H1 (cell line): ENCODE data around the gene SMIM28.

Source experiments
- BACH1 ChIP-seq: IDR thresholded peaks from 2 replicates; pipeline ENCODE4 v1.6.1; 2012; ENCODE audit warnings: low read length, improper control_type of control experiment
- EZH2 ChIP-seq: fragments of 200-600 bp; sonication (generic); IDR thresholded peaks from 2 replicates; pipeline ENCODE4 v1.7.1; 2012; ENCODE audit warnings: low read depth, mild to moderate bottlenecking, moderate library complexity, low read length, inconsistent platforms; ENCODE audit not compliant: severe bottlenecking
- POLR2A ChIP-seq, 2 experiments: IDR thresholded peaks; 1 replicate in 1 of 2; 2 replicates in 1 of 2; pipeline ENCODE4 v1.6.1; 2011; ENCODE audit warnings: low read depth in 2 of 2, low read length in 2 of 2, mild to moderate bottlenecking in 2 of 2; ENCODE audit errors: control extremely low read depth in 1 of 2
- POLR2AphosphoS5 ChIP-seq: IDR thresholded peaks from 2 replicates; pipeline ENCODE4 v1.6.1; 2011; ENCODE audit warnings: low read depth, low read length

DNA sequence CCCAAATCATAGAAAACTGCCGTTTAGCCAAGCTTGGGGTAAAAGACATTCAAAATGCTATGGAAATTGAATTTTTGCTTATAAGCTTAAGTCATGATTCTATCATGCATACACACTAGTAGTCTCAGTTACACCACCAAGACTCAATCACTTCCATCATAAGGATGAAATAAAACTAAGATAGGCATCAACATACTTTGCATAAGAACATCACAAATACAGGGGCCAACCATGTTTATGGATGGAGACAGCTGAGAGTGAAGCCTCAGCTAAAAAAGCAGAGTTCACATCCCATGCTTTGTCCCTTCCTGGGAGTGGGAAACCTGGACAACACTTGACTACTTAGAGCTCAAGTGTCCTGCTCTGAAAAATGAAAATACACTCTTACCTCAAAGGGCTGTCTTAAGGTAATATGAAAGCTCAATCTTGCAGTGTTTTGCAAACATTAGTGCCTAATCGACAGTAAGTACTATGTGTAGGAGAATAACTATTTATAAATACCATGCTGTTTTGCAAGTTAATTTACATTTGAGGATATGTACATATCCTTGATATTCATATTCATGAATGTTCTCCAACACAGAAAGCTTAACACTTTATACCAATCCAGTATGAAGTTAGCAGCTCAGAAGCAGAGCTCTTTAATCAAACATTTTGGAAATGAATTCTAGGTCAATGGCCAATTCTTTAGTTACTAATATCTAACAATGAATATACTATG lies 32.0 kb upstream of the SMIM28 start:
- TF ChIP-seq POLR2AphosphoS5 = no peak
- no peak for TF ChIP-seq POLR2A (IDR thresholded peaks at IDR 0.05; ENCODE audit: control extremely low read depth in 1 of 2, low read depth in 2 of 2, low read length in 2 of 2)
- no peak for TF ChIP-seq EZH2
- no peak for TF ChIP-seq BACH1
